Measurements from ENCODE around the gene SLC39A11.

Gene SLC39A11

DNA sequence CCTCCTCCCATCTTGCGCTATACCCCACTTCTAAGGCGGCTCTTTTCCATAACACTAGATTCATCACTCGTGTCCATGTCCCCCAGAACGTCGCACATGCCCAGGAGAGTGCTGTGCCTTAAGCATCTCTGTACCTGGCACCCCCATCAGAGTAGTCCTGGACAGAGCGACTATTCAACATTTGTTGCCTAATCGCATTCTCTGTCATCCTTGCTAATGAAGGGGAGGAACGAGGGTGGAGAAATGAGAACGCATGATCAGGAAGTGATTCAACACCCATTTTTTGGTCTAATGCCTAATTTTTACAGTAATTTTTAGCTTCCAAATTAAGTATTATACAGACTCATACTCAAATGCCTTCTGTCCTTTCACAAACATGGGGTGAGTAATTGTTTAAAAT lies 53.2 kb downstream of the SLC39A11 start:
- no peak for DNase-seq

DNA sequence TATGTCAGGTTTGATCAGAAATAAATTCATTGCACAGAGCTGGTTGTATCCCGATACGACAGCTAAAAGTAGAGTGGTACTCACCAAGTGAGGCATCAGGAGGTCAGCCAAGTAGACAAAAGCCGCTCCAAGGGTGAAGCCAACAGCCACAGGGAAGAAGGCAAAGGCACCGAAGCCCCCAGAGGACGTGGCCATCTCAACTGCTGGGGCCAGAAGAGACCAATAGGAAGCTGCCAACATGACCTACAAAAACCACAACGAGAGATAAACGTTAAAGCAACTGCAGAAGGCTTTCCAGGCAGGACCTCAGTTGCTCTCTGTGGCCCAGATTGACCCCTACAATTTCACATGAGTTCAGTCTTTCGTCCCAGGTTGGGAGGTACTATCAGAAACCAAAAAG lies 61.0 kb downstream of the SLC39A11 start:
- no peak for DNase-seq

- DNase-seq = no peak
These were observed 61.5 kb downstream of the SLC39A11 start for GRCh38 chr17:73030995-73031394.

DNA sequence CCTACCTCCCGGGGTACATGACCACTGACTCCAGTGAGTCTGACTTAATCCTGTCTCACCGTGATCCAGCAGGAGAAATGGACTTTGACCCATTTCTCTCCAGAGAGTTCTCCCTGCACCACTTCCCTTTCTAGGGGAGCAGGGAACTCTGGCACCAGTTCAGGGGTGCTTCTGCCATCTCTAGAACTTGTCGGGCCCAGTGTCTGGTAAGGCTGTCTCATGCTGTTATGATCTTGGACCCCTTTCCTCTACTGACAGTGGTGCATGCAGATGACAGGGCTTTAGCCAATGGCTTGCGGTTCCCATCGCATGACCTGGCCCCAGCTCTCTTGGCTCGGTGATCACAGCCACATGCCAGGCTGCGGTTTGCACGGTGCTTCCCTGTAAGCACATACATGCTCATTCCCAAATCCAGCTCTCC lies 62.0 kb downstream of the SLC39A11 start:
- no peak for DNase-seq

GRCh38 chr17:73029991-73030390 lies 62.5 kb downstream of the SLC39A11 start:
- DNase-seq = no peak

DNA sequence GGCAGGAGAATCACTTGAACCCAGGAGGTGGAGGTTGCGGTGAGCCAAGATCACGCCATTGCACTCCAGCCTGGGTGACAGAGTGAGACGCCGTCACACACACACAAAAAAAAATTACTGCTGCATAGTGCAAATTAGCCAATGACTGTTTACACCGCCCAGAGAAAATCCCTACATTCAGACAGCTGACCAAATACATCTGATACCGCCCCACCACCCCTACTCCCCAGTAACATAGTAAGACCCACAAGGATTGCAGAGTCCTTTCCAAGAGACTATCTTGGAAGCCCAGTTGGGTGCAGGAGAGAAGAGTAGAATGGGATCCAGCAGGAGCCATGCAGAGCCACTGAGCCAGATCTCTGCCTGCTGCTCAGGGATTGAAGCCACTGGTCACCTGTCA lies 63.5 kb downstream of the SLC39A11 start:
- no peak for DNase-seq

- no peak for DNase-seq
These were observed 64.2 kb downstream of the SLC39A11 start for GRCh38 chr17:73028299-73028755.

GRCh38 chr17:73027130-73027741 lies 65.3 kb downstream of the SLC39A11 start:
- no peak for DNase-seq

GRCh38 chr17:73025041-73025560 lies 67.4 kb downstream of the SLC39A11 start:
- DNase-seq = no peak

GRCh38 chr17:73023759-73024158 lies 68.7 kb downstream of the SLC39A11 start:
- no peak for DNase-seq

- no peak for DNase-seq
These were observed 69.8 kb downstream of the SLC39A11 start for GRCh38 chr17:73022694-73023093.

GRCh38 chr17:73021771-73022170 lies 70.7 kb downstream of the SLC39A11 start:
- DNase-seq = no peak

GRCh38 chr17:73020110-73020509 lies 72.4 kb downstream of the SLC39A11 start:
- no peak for DNase-seq

- DNase-seq = no peak
These were observed 73.9 kb downstream of the SLC39A11 start for GRCh38 chr17:73018599-73018998.

DNA sequence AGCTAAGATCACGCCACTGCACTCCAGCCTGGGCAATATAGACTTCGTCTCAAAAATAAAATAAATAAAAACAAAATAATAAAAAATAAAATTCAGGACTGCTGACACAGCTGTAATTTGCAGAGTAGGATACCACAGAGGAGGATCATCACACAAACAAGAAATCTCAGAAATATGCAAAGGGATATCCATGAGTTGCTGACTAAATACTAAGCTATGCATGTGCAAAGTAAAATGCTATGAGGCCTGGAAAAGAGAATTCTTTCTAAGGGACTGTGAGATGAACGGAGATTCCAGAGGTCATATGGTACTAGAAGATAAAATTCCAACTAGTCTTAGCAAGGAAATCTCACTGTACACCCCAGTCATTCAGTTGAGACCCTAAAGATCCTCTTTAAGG lies 74.8 kb downstream of the SLC39A11 start:
- no peak for DNase-seq

DNA sequence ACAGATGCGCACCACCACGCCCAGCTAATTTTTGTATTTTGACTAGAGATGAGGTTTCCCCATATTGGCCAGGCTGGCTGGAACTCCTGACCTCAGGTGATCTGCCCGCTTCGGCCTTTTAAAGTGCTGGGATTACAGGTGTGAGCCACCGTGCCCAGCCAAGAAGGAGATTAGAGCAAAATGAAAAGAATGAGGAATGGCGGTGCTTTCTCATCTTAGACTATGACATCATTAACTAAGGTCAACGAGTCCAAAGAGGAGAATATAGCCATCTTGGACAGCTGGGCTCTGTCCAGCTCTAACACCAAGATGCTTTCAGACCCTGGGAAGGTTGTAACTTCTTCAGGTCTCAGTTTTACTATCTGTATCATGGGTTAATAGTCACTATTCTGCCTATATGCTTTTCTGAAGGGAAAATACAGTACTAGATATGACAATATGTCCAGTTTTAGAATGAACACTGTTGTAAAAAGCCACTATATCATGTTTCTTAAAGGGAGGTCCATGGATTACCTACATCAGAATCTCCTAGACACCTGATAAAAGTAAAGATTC lies 76.7 kb downstream of the SLC39A11 start:
- DNase-seq = no peak

DNA sequence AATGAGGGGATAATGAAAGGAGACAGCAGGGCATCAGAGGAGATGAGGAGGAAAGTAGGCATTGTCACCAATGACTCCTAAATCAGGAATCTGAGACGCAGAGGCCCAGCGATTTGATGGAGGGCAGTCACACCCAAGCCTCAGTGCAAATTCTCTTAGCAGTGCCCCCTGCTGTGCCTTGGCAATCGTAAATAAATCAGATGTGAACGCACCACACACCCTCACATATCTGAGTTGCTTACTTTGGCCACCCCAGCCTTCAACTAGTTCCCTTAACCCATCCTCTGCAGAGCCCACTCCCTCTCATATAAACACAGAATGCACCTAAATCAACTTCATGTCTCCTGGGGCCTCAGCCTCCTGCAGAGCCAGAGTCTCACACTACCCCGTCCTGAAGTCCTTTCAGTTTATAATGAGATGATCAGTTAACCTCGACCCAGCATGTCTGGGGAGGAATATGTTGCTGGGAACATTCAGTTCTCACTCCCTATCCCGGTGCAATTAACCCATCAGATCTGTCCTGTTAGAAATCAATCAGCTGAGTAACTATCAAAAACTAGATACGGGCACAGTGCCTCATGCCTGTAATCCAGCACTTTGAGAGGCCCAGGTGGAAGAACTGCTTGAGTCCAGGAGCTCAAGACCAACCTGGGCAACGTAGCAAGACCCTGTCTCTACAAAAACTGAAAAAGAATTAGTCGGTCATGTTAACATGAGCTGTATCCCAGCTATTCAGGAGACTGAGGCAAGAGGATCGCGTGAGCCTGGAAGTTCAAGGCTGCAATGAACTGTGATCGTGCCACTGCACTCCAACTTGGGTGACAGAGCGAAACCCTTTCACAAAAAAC lies 78.4 kb downstream of the SLC39A11 start:
- DNase-seq = no peak

DNA sequence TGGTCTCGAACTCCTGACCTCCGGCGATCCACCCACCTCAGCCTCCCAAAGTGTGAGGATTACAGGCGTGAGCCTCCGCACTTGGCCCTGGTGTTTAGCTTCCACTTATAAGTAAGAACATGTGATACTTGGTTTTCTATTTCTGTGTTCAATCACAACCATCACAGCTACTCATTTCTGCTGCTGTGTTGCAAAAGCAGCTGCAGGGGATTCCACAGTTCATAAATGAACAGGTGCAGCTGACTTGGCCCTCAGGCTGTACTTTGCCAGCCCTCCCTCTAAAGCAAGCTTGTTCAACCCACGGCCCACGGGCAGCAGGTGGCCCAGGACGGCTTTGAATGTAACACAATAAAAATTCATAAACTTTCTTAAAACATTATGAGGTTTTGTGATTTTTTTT lies 79.2 kb downstream of the SLC39A11 start:
- no peak for DNase-seq

DNA sequence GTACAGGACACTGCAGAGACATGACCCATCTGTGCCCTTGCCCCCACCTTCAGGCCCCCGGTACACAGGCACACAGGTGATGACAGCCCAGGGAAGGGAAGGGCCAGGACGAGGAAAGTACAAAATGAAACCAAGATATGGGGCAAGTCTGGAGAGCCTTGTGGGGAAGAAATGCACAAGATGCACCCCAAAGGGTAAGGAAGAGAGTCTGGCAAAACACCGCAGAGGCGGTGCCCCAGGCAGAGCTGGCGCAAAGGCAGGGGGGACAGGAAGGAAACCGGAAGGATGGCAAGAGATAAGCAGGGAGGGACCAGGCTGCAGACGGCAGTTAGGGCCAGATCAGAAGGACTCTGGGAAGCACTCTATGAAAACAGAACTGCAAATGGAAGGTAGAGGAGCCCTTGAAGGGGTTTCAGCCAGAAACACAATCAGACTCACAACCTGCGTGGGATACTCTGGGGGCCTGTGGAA lies 81.4 kb downstream of the SLC39A11 start:
- no peak for DNase-seq

- no peak for DNase-seq
These were observed 82.1 kb downstream of the SLC39A11 start for GRCh38 chr17:73010414-73010813.

DNA sequence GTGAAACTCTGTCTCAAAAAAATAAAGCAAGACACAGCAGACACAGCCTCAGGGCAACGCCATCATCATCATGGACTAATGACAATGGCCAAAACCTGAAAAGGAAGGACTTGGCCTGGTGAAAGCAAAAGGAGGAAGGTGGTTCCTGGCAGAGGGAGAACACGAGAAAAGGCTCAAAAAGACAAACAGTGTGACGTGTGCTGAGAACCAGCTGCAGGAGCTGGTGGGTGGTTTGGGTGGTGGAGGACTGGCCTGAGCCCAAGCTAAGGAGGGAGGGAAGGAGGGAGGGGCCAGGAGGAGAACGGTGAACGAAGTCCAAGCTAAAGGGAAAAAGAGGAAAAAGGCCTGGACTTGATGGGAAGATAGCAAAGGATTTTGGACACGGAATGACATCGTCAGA lies 85.1 kb downstream of the SLC39A11 start:
- DNase-seq = no peak

DNA sequence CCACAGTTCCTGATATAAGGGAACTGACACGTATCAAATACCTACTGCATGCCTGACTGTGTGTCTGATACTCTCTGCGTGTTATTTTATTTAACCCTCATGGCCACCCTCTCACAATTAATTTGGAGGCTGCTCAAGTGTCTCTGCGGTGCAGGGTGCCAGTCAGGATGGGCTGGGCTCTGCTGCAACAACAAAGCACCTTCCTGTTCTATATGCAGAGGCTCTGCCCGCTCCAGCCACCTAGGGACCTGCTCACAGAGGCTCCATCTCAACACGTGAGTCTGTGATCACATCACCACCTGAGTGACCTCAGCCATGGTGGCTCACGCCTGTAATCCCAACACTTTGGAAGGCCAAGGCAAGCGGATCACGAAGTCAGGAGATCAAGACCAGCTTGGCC lies 87.1 kb downstream of the SLC39A11 start:
- DNase-seq = no peak

DNA sequence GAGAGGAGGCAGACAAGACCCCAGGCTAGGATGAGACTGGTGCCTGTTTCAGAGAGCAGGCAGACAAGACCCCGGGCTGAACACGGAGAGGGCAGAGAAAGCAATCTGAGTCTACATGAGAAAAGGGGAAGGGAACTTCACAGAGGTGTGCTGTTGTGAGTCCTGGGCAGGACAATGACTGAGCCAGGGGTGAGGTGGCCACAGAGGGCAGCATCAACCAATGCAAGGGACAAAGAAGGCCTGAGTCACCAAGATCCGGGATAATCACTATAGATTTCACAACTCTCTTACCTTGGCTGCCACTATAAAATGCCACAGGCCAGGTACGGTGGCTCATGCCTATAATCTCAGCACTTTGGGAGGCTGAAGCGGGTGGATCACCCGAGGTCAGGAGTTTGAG lies 89.0 kb downstream of the SLC39A11 start:
- DNase-seq = no peak

DNA sequence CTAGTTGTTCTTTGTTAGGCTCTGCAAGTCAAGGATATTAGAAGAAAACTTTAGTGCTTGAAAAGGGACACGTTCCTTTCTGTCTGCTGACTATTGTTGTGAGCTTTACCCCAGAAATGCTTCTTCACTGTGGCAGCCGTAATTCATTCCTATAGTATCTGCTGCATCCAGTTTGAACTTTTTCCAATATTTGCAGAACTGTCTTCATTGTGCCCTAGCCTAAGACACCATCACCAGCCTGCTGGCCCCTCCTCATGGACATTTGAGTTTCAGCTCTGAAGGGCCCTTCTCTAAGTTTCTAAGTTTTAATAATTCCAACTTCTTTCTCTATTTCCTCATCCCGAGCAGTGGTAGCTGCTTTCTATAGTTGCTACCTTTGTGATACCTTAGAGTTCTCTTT lies 91.7 kb downstream of the SLC39A11 start:
- DNase-seq = no peak

All from activated T-cell treated with anti-CD3 and anti-CD28 coated beads for 4 hours (primary cell).